ENCODE data around the gene RCAN3.
"Not testable (repeated sequence)": the region's sequence is repeated elsewhere in the genome, so short reads cannot be mapped to it uniquely, and the experiment has no call there.

The RCAN3 gene

DNA sequence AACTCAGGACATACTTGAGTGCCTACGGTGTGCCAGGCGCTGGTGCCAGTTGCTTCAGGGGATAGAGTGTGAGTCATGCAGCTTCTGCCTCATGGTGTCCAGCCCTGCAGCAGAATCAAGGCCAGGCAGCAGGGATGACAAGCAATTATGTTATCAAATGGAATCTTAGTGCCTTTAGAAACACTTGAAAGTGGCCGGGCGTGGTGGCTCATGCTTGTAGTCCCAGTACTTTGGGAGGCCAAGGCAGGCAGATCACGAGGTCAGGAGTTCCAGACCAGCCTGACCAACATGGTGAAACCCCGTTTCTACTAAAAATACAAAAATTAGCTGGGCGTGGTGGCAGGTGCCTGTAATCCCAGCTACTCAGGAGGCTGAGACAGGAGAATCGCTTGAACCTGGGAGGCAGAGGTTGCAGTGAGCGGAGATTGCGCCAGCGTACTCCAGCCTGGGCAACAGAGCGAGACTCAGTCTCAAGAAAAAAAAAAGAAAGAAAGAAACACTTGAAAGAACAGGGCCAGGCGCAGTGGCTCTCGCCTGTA, 13.1 kb downstream of the RCAN3 start:
- DNase-seq: not testable (repeated sequence)

- no peak for DNase-seq
Measured at GRCh38 chr1:24516506-24516905, 13.9 kb downstream of the RCAN3 start.

GRCh38 chr1:24517898-24518297, 15.3 kb downstream of the RCAN3 start:
- no peak for DNase-seq

GRCh38 chr1:24520282-24520681, 17.6 kb downstream of the RCAN3 start:
- not testable (repeated sequence) for DNase-seq

DNA sequence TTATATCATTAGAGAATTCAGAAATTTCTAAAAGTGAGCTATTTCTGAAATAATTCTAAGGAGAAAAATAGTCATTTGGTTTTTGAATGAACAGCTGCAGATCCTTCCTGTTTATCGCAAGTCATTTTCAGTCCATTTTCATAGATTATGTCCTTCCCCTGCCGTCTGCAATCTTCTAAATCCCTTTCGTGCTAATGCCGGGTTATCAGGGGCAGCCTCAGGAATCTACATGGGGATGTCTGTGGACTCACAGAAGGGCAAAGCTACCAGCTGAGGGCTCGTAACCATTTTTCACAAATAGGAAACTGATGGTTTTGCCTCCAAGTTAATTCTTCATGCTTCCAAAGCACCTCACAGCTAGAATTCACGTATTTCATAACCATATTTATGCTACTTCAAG, 23.0 kb downstream of the RCAN3 start:
- DNase-seq: no peak

DNA sequence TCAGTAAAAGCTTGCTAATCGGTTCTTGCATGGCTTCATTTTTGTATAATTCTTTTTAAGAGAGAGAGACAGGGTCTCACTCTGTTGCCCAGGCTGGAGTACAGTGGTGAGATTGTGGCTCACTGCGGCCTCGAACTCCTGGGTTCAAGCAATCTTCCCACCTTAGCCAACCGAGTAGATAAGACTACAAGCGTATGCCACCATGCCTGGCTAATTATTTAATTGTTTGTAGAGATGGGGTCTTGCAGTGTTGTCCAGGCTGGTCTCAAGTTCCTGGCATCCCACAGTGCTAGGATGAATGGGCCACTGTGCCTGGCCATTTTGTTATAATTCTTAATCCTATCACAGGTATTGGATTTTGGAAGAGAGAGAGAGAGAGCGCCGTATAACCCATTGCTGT, 23.4 kb downstream of the RCAN3 start:
- DNase-seq: no peak

- peak; percentile 31 for DNase-seq
Measured at GRCh38 chr1:24526940-24527542, 24.4 kb downstream of the RCAN3 start.

GRCh38 chr1:24528744-24529143, 26.1 kb downstream of the RCAN3 start:
- DNase-seq: no peak

DNA sequence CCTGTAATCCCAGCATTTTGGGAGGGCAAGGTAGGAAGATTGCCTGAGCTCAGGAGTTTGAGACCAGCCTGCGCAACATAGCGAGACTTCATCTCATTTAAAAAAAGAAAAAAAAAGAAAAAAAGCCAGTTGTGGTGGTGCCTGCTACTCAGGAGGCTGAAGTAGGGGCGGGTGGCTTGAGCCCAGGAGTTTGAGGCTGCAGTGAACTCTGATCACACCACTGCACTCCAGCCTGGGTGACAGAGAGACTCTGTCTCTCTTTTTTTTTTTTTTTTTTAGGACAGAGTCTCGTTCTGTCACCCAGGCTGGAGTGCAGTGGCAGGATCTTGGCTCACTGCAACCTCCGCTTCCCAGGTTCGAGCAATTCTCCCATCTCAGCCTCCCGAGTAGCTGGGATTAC, 26.7 kb downstream of the RCAN3 start:
- DNase-seq: not testable (repeated sequence)

GRCh38 chr1:24535021-24535424, 32.4 kb downstream of the RCAN3 start:
- DNase-seq: peak; percentile 56

DNA sequence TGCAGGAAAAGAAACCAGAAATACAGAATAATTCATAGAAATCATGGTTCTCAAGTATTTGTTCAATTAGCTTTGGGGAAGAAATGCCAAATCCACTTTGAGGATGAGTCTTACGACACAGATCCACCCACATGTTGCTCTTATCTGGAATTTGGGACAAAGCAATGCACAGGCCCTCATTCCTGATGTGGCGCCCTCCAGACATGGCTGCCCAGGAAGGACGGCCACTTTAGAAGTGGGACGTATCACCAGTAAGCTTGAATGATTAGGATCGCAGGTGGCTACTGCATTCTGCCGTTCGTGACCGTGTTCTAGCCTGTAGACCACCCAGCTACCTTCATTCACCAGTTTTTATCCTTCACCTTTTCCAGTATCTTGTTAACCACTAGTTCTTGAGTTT, 33.1 kb downstream of the RCAN3 start:
- DNase-seq: no peak

GRCh38 chr1:24536391-24536840, 33.8 kb downstream of the RCAN3 start:
- DNase-seq: peak; percentile 58

DNA sequence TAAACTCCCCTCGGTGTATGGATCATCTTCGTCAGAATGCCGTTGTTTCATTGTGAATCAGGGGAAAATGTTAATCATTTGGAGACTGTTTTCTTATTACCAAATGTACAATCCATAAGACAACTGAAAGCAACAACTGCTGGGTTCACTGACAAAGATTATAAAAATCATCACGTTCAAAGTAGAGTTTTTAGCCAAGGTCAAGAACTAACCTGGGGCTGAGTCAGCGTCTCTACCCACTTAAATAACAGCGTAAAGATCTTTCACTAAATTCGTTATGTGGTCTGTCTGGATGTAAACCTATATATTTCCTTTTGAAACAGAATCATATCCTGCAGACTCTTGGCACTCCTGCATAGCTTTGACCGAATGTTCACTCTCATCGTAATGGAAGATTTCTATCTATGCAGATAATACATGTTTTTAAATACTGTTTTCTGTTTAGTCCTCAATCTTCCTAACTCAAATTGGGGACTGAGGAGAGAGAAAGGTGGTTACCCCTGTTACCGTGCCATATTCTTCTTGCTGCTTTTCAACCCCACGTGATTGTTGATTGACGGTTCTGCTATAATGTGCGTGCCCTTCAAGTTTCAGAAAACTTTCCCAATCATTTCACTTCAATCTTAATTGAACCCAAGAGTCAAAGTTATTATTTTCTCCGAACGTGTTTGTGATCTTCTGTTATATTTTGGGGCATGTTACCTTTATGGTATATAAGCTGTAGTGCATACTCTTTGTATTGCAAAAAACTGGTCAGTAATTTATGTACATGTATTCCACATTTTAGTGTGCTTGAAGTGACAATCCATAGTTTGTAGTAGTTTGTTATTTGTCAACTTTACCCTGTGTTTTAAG, 37.6 kb downstream of the RCAN3 start:
- no peak for DNase-seq

DNA sequence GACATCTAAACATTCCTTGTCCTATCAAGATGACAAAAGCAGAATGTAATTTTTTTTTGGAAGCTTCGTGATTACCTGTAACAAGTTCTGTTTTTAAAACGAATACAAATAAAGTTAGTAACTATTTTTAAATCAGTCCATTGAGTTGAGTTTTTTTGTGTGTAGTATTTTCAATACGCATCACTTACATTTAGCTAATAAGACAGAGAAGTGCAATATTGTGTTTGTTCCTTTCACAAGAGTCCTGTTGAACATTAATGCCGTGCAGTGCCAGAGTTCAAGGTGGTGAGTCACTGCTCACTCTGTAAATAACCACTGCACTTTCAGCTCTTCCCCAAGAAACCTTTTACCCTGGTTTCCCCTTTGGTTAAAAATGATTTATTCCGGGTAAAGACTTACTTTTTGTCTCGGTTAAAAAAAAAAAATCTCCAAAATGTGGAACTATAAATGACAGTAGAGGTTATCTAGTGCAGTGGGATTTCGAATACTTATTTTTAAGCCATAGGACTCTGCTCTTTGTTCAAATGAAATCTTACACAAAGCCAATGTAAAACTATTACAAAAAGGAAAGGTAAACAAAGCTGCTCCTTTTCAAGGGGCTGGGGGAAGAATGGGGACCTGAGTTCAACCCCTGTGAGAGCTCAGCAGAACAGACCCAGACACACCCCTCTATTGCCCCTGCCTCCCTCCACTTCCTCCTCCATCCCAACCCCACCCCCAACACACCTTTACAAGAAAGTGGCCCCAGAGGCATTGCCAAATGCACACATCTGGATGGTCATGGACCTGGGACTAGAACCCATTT, 38.5 kb downstream of the RCAN3 start:
- no peak for DNase-seq

- DNase-seq: no peak
Measured at GRCh38 chr1:24541711-24542346, 39.2 kb downstream of the RCAN3 start.

GRCh38 chr1:24544239-24544638, 41.6 kb downstream of the RCAN3 start:
- DNase-seq: no peak

DNA sequence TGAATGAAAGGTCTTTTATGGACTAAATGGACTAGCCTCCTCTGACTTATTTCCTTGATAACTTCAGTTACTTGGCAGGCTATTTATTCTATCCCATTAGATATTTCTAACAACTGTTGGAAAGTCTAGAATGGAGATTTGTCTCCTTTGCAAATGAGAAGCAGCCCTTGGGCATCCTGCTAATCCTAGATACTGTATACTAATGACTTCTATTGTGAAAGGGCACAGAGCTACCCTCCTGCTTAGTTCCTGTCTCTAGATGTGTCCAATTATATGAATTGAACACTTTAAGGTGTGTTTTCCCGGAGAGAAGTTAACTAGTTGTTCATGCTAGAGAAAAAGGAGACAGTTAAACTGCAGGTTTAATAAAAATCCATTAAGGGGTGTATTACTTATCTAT, 43.0 kb downstream of the RCAN3 start:
- DNase-seq: no peak

- no peak for DNase-seq
Measured at GRCh38 chr1:24547195-24547594, 44.6 kb downstream of the RCAN3 start.

DNA sequence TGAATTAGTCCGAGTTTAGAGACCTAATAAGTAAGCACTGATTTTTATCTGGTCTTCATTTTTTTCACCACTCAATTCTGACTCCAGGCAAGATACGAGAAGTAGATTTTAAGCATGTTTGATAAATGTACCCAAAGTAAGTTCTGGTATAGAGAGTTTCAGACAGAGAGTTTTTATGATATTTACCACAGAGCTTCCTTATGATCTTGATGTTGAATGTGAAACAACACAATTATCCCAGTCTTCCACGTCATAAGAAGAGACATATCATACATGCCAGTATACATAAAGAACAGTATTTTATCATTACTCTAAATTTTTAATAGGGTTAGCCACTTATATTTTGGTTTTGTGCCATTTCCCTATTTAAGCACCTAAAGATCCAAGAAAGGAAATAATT, 45.4 kb downstream of the RCAN3 start:
- no peak for DNase-seq

DNA sequence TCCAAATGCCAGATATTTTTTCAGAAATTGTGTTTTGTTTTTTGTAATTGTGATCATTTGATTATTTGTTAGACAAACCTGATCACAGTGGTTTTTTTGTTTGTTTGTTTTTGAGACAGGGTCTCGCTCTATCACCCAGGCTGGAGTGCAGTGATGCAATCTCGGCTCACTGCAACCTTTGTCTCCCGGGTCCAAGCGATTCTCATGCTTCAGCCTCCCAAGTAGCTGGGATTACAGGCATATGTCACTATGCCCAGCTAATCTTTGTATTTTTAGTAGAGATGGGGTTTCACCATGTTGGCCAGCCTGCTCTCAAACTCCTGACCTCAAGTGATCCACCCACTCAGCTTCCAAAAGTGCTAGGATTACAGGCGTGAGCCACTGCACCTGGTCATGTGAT, 46.6 kb downstream of the RCAN3 start:
- DNase-seq: not testable (repeated sequence)

GRCh38 chr1:24551290-24551959, 48.8 kb downstream of the RCAN3 start:
- no peak for DNase-seq

- DNase-seq: no peak
Measured at GRCh38 chr1:24551960-24552571, 49.4 kb downstream of the RCAN3 start.
